Upper lobe of left lung (tissue), 4 donors: ENCODE measurements around the gene PLEKHH3.

Source experiments
- EP300 ChIP-seq, 4 donors: sonication (generic); formaldehyde crosslinking; IDR thresholded peaks; one replicate each; pipeline ENCODE4 v1.5.1; 2017; ENCODE audit warnings: antibody characterized with exemption in 4 of 4, control low read depth in 2 of 4
- POLR2A ChIP-seq, 4 donors: fragments of 450-650 bp; IDR thresholded peaks; one replicate each; pipeline ENCODE4 v1.5.1; 2016 to 2017; ENCODE audit warnings: antibody characterized with exemption in 4 of 4, mild to moderate bottlenecking in 2 of 4
- POLR2AphosphoS5 ChIP-seq, 2 donors: sonication (generic); formaldehyde crosslinking; IDR thresholded peaks; one replicate each; pipeline ENCODE4 v1.5.1; 2017; ENCODE audit warnings: antibody characterized with exemption in 2 of 2
- TF ChIP-seq, protein P1 (sequence below), 6 experiments: fragments of 450-650 bp in 4 of 6; fragments of 200-600 bp in 2 of 6; sonication (generic) in 2 of 6; IDR thresholded peaks; one replicate each; pipeline ENCODE4 v1.5.1; 2016 to 2019; ENCODE audit warnings: antibody characterized with exemption in 6 of 6

DNA sequence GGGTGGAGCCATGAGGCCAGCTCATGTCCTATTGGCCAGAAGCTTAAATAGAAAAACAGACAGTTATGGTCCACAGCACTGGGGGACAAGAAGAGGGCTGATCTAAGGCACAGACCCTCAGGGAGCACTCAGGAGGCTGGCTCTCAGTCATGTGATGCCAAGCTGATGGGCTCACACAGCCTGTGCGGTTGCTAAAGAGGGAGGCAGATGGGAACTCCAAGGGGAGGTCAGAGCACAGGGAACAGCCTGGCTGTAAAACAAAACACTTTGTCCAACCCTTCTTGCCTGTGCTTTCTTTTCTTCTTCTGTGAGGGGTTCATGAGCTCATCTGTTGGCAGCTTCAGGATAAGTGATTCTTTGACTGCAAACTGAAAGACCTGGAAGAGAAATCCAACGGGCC, 32.8 kb upstream of the PLEKHH3 start:
- TF ChIP-seq EP300 (IDR thresholded peaks at IDR 0.05) (no peak), POLR2A (IDR thresholded peaks at IDR 0.05) (no peak), POLR2AphosphoS5 (IDR thresholded peaks at IDR 0.05) (no peak)
- TF ChIP-seq, protein P1, sequence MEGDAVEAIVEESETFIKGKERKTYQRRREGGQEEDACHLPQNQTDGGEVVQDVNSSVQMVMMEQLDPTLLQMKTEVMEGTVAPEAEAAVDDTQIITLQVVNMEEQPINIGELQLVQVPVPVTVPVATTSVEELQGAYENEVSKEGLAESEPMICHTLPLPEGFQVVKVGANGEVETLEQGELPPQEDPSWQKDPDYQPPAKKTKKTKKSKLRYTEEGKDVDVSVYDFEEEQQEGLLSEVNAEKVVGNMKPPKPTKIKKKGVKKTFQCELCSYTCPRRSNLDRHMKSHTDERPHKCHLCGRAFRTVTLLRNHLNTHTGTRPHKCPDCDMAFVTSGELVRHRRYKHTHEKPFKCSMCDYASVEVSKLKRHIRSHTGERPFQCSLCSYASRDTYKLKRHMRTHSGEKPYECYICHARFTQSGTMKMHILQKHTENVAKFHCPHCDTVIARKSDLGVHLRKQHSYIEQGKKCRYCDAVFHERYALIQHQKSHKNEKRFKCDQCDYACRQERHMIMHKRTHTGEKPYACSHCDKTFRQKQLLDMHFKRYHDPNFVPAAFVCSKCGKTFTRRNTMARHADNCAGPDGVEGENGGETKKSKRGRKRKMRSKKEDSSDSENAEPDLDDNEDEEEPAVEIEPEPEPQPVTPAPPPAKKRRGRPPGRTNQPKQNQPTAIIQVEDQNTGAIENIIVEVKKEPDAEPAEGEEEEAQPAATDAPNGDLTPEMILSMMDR (IDR thresholded peaks at IDR 0.05): no peak
